Right lobe of liver (tissue), 6 donors: ENCODE data around the gene PEX11G. TPM values are rescaled to one million over a fixed set of nuclear protein-coding genes. Genes with fewer than 3 reads are reported as not detected.

Experiments
- ATAC-seq, 4 donors: fragments of 200-7000 bp; cut with Tn5 transposase; one replicate each; pipeline ENCODE4 v1.9.1; 2020; ENCODE audit warnings: mild to moderate bottlenecking in 4 of 4, moderate library complexity in 4 of 4
- DNase-seq, 3 donors: peaks; one replicate each; pipeline ENCODE4 v3.0.0-alpha.2; 2020
- H3K27ac ChIP-seq, 3 donors: fragments of 200-600 bp; one replicate each; pipeline ENCODE4 v1.8.0; 2022
- H3K27me3 ChIP-seq, 2 donors: fragments of 200-600 bp; one replicate each; pipeline ENCODE4 v1.8.0; 2022
- H3K36me3 ChIP-seq, 4 donors: fragments of 200-600 bp; sonication (generic) in 1 of 4; one replicate each; pipeline versions ENCODE4 v1.5.1 to v1.8.0; 2017 to 2022; ENCODE audit warnings: control low read depth in 1 of 4
- H3K4me1 ChIP-seq, 4 donors: fragments of 200-600 bp; sonication (generic) in 1 of 4; one replicate each; pipeline versions ENCODE4 v1.5.1 to v1.8.0; 2017 to 2022; ENCODE audit warnings: control low read depth in 1 of 4
- H3K4me3 ChIP-seq, 3 donors: fragments of 200-600 bp; one replicate each; pipeline ENCODE4 v1.8.0; 2022
- H3K9me3 ChIP-seq, 4 donors: fragments of 200-600 bp; sonication (generic) in 1 of 4; one replicate each; pipeline versions ENCODE4 v1.5.1 to v1.8.0; 2017 to 2022; ENCODE audit warnings: control low read depth in 1 of 4
- POLR2A ChIP-seq: fragments of 450-650 bp; IDR thresholded peaks from one replicate; pipeline ENCODE4 v1.6.1; 2017; ENCODE audit warnings: antibody characterized with exemption, mild to moderate bottlenecking
- WGBS: methylation state at CpG from one replicate; pipeline ENCODE4 v1.1.6; 2018; ENCODE audit warnings: low coverage, low lambda C conversion rate; ENCODE audit not compliant: insufficient coverage; ENCODE audit errors: missing lambda C conversion rate; 5-methylcytosine and 5-hydroxymethylcytosine counted together
- intact Hi-C, 2 donors: fragments of 100-400 bp; cut with DNase I; formaldehyde crosslinking; loops; one replicate each; pipeline versions ENCODE4 v1.11.2 to v1.14.1; 2022
- total RNA-seq, 6 experiments: library from RNA; depleted of rRNA in 2 of 6; stranded (reverse); fragments of >200 nt in 2 of 6; fragmentation: NEBNext Ultra II Directional in 3 of 6; extraction: Animal tissue kit (Norgen Biotek cat#: 25700) in 3 of 6; gene quantifications; one replicate each; pipeline versions ENCODE4 v1.1.0 to v1.2.4, GENCODE V29; 2016 to 2023
- TF ChIP-seq, protein P1 (sequence below), 4 donors: fragments of 200-600 bp in 3 of 4; fragments of 450-650 bp in 1 of 4; IDR thresholded peaks; one replicate each; pipeline versions ENCODE4 v1.5.1 to v1.8.0; 2016 to 2022; ENCODE audit warnings: antibody characterized with exemption in 4 of 4, mild to moderate bottlenecking in 2 of 4
- donor health status: DM: no; HTN: yes; CAD: no.
- donor health status: DM: no; HTN: no; CAD: no.
- donor health status: DM: no; HTN: no; CAD: no.
- donor health status: DM: no; HTN: yes; CAD: no.
- donor health status: DM: no; HTN: yes; CAD: no.

The PEX11G gene
- total RNA-seq, 6 experiments from 2014 or later: 4.8 to 14.3 (median 9.4) TPM

DNA sequence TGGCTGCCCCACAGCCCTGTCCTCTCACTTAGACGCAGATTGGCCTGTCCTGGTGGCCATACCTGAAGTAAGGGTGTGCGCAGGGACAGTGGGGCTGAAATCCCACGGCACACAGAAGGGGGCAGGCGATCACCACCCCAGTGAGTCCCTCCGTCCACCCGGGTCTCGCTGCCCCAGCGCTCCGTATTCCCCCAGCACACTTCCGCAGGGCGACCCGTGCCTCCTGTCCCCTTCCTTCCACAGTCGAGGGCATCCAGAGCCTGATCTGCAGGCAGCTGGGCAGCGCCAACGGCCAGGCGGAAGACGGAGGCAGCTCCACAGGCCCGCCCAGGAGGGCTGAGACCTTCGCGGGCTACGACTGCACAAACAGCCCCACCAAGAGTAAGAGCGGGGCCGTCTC, 25.3 kb downstream of the PEX11G start:
- no peak for TF ChIP-seq POLR2A
- TF ChIP-seq, protein P1, sequence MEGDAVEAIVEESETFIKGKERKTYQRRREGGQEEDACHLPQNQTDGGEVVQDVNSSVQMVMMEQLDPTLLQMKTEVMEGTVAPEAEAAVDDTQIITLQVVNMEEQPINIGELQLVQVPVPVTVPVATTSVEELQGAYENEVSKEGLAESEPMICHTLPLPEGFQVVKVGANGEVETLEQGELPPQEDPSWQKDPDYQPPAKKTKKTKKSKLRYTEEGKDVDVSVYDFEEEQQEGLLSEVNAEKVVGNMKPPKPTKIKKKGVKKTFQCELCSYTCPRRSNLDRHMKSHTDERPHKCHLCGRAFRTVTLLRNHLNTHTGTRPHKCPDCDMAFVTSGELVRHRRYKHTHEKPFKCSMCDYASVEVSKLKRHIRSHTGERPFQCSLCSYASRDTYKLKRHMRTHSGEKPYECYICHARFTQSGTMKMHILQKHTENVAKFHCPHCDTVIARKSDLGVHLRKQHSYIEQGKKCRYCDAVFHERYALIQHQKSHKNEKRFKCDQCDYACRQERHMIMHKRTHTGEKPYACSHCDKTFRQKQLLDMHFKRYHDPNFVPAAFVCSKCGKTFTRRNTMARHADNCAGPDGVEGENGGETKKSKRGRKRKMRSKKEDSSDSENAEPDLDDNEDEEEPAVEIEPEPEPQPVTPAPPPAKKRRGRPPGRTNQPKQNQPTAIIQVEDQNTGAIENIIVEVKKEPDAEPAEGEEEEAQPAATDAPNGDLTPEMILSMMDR (IDR thresholded peaks at IDR 0.05): no peak
- intact Hi-C loops: no loop called here
- Histone ChIP-seq H3K27me3 (no peaks in the 10 kb centered on the region), H3K9me3 (no peaks in the 10 kb centered on the region), H3K36me3 (peaks cover 0 to 60% (median 5%) of the 10 kb centered on the region in 4 donors), H3K4me1 (no peaks in the 10 kb centered on the region), H3K4me3 (no peak overlapping the region), H3K27ac (no peak overlapping the region)
- 100% methylated on average over 9 of the region's 23 CpGs for WGBS
- no peak for ATAC-seq
- DNase-seq: no peak

- H3K27ac ChIP-seq: no peak overlapping the region
- TF ChIP-seq POLR2A: no peak
- TF ChIP-seq, protein P1 (IDR thresholded peaks at IDR 0.05): peak in 1 of 4 donors; percentile 13
- H3K36me3 ChIP-seq: peaks cover 0 to 47% (median 3%) of the 10 kb centered on the region in 4 donors
- H3K9me3 ChIP-seq: no peaks in the 10 kb centered on the region
- H3K4me3 ChIP-seq: no peak overlapping the region
- DNase-seq: no peak
- peak in 3 of 4 donors; percentile 22 to 37 (median 22) for ATAC-seq
- no peaks in the 10 kb centered on the region for H3K4me1 ChIP-seq
- no peaks in the 10 kb centered on the region for H3K27me3 ChIP-seq
- WGBS: 80% methylated on average over 1 of the region's 28 CpGs
- intact Hi-C loops: no loop called here
Measured at GRCh38 chr19:7461841-7462629, 26.8 kb downstream of the PEX11G start.

DNA sequence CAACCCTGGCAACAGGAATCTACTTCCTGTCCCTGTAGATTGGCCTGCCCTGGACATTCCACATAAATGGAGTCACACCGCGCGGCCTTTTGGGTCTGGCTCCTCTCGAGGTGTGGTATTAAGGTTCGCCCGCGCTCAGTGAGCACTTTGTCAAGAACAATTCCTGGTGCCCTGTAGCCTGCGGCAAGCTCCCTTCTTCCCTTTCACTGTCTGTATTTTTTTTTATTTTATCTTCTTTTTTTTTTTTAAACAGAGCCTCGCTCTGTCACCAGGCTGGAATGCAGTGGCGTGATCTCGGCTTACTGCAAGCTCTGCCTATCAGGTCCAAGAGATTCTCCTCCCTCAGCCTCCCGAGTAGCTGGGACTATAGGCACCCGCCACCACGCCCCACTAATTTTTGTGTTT, 28.3 kb downstream of the PEX11G start:
- intact Hi-C loops: no loop called here
- peaks cover 0 to 50% (median 3%) of the 10 kb centered on the region in 4 donors for H3K36me3 ChIP-seq

DNA sequence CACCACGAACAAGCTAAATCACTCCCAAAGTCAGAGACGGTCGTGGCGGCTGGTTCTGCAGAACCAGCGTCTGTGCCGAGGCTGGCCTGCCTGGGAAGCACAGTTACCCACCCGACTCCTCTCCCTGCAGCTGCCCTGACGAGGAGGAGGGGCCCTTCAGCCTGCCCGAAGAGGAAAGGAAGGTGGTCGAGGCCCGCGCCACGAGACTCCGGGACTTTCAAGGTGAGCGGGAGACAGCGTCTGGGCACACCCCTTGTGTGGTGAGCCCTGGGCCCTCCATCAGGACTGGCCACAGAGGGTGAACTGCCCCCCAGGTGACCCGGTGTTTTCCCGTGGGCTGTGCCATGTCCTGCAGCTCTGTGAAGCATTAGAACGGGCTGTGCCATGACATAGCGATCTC, 29.1 kb downstream of the PEX11G start:
- no peaks in the 10 kb centered on the region for H3K27me3 ChIP-seq
- H3K9me3 ChIP-seq: no peaks in the 10 kb centered on the region
- no peak overlapping the region for H3K27ac ChIP-seq
- intact Hi-C loops: no loop called here
- DNase-seq (no peak), ATAC-seq (no peak)
- WGBS: no CpG with 5 or more reads among the region's 20 CpGs
- H3K4me3 ChIP-seq: no peak overlapping the region
- no peaks in the 10 kb centered on the region for H3K4me1 ChIP-seq
- H3K36me3 ChIP-seq: peaks cover 0 to 47% (median 2%) of the 10 kb centered on the region in 4 donors
- no peak for TF ChIP-seq POLR2A
- TF ChIP-seq, protein P1 (IDR thresholded peaks at IDR 0.05): no peak

More for the DNA sequence above, 28.3 kb downstream of the PEX11G start:
- no peak for DNase-seq
- Histone ChIP-seq H3K9me3 (no peaks in the 10 kb centered on the region), H3K4me3 (no peak overlapping the region), H3K27ac (no peak overlapping the region), H3K4me1 (no peaks in the 10 kb centered on the region), H3K27me3 (no peaks in the 10 kb centered on the region)
- ATAC-seq: no peak
- WGBS: 71% methylated on average over 9 of the region's 14 CpGs
- TF ChIP-seq, protein P1 (IDR thresholded peaks at IDR 0.05): no peak
- TF ChIP-seq POLR2A: no peak
